Left lung (tissue), 10 donors: ENCODE data around the gene ANO1. TPM values are rescaled to one million over a fixed set of nuclear protein-coding genes. Genes with fewer than 3 reads are reported as not detected.
A peak's percentile ranks its signal among the peaks of the same experiment; 100 is the strongest.

Source experiments
- ATAC-seq: fragments of 200-7000 bp; cut with Tn5 transposase; one replicate; pipeline ENCODE4 v1.9.1; 2020; ENCODE audit warnings: moderate library complexity
- DNase-seq, 4 donors: peaks; one replicate each; pipeline ENCODE4 v3.0.0-alpha.2; 2013 to 2020
- H3K27ac ChIP-seq, 2 donors: fragments of 200-600 bp; sonication (generic) in 1 of 2; one replicate each; pipeline versions ENCODE4 v1.5.0 to v1.8.0; 2020 to 2021
- H3K27me3 ChIP-seq, 2 donors: fragments of 200-600 bp; sonication (generic) in 1 of 2; one replicate each; pipeline versions ENCODE4 v1.5.0 to v1.8.0; 2020 to 2021
- H3K36me3 ChIP-seq, 2 donors: fragments of 200-600 bp; sonication (generic) in 1 of 2; one replicate each; pipeline versions ENCODE4 v1.5.0 to v1.8.0; 2020 to 2021
- H3K4me1 ChIP-seq, 2 donors: fragments of 200-600 bp; one replicate each; pipeline ENCODE4 v1.8.0; 2021
- H3K4me3 ChIP-seq, 2 donors: fragments of 200-600 bp; sonication (generic) in 1 of 2; one replicate each; pipeline versions ENCODE4 v1.5.0 to v1.8.0; 2020 to 2021; ENCODE audit warnings: mild to moderate bottlenecking in 1 of 2
- H3K9me3 ChIP-seq, 2 donors: fragments of 200-600 bp; sonication (generic) in 1 of 2; one replicate each; pipeline versions ENCODE4 v1.5.0 to v1.8.0; 2020 to 2021
- intact Hi-C, 2 donors: fragments of 100-400 bp; cut with DNase I; formaldehyde crosslinking; loops; one replicate each; pipeline versions ENCODE4 v1.11.2 to v1.14.2; 2022
- polyA plus RNA-seq, 6 donors: library from polyadenylated mRNA; unstranded; fragments of 120-200 nt; gene quantifications; one replicate each; pipeline ENCODE4 v1.2.1, GENCODE V29; 2013; ENCODE audit not compliant: insufficient read length in 6 of 6
- total RNA-seq, 2 donors: library from RNA; stranded (reverse); fragmentation: NEBNext Ultra II Directional; extraction: Animal tissue kit (Norgen Biotek cat#: 25700); gene quantifications; one replicate each; pipeline ENCODE4 v1.2.1, GENCODE V29; 2021
- TF ChIP-seq, protein P1 (sequence below), 2 donors: fragments of 200-600 bp; sonication (generic) in 1 of 2; IDR thresholded peaks; one replicate each; pipeline versions ENCODE4 v1.5.0 to v1.8.0; 2021; ENCODE audit warnings: antibody characterized with exemption in 2 of 2
- donor health status: DM: no; HTN: yes; CAD: no.
- donor health status: DM: no; HTN: no; CAD: no.

ANO1 gene
- total and polyA plus RNA-seq, 8 donors, result 4.9 to 13.2 (median 7.0) TPM

DNA sequence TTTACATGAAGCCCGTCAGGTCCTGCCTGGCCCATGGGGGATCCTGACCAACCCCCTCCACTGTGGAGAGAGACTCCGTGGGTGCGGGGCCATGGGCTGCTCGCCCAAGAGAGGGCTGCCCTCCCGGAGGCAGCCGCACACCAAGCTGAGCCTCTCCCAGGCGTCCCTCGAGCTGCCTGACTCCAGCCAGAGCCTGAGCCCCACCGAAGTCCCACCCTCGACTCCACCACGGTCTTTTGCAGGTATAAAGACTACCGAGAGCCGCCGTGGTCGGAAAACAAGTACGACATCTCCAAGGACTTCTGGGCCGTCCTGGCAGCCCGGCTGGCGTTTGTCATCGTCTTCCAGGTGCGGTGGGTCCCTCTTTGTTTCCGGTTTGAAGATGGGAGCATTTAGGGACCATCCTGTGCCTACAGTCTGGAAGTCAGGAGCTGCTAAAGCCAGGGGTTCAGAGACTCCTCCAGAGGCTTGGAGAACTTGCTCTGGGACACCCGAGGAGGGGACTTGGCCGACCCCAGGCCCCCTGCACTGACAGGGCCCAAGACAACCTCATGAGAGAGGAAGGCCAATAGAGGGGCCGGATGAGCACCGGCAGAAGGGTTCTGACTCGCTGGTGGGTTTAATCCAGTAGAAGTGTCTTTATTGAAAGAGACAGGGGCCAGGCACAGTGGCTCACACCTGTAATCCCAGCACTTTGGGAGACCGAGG is 107.4 kb downstream of the ANO1 start:
- Histone ChIP-seq H3K9me3 (no peaks in the 10 kb centered on the region), H3K27ac (no peak overlapping the region), H3K36me3 (no peaks in the 10 kb centered on the region), H3K4me3 (no peak overlapping the region), H3K4me1 (no peaks in the 10 kb centered on the region), H3K27me3 (peaks cover 0 to 13% of the 10 kb centered on the region in 2 donors)
- DNase-seq, result peak in 1 of 4 donors; percentile 74
- intact Hi-C loops, result loop anchor here in 1 of 2 donors (10.0 kb wide), 1 partner anchor 271 kb away; no protein-coding TSS in a partner anchor
- ATAC-seq, result no peak
- TF ChIP-seq, protein P1, sequence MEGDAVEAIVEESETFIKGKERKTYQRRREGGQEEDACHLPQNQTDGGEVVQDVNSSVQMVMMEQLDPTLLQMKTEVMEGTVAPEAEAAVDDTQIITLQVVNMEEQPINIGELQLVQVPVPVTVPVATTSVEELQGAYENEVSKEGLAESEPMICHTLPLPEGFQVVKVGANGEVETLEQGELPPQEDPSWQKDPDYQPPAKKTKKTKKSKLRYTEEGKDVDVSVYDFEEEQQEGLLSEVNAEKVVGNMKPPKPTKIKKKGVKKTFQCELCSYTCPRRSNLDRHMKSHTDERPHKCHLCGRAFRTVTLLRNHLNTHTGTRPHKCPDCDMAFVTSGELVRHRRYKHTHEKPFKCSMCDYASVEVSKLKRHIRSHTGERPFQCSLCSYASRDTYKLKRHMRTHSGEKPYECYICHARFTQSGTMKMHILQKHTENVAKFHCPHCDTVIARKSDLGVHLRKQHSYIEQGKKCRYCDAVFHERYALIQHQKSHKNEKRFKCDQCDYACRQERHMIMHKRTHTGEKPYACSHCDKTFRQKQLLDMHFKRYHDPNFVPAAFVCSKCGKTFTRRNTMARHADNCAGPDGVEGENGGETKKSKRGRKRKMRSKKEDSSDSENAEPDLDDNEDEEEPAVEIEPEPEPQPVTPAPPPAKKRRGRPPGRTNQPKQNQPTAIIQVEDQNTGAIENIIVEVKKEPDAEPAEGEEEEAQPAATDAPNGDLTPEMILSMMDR (IDR thresholded peaks at IDR 0.05), result no peak

DNA sequence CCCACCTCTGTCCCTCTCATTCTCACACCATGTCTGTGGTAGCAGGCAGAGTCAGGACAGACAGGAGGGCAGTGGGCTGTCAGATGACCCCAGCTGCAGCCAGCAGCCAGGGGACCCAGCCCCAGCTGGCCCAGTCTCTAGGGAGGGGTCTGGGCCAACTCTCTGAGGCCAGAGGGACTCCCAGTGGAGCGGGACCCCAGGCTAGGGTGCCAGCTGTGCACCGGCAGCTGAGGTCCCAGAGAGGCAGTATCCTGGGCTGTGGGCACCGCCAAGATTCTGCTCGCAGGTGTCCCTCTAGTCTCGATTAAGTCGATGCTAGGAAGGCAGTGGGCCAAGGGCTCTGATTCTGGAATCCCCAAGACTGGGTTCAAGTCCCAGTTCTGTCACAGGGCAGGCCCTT is 108.3 kb downstream of the ANO1 start:
- intact Hi-C loops, result loop anchor here in 1 of 2 donors (10.0 kb wide), 1 partner anchor 272 kb away; no protein-coding TSS in a partner anchor
- Histone ChIP-seq H3K4me1 (no peaks in the 10 kb centered on the region), H3K36me3 (no peaks in the 10 kb centered on the region), H3K27me3 (peaks cover 0 to 13% of the 10 kb centered on the region in 2 donors), H3K9me3 (no peaks in the 10 kb centered on the region), H3K4me3 (no peak overlapping the region), H3K27ac (no peak overlapping the region)
- TF ChIP-seq, protein P1 (IDR thresholded peaks at IDR 0.05), result no peak
- DNase-seq (peak in 1 of 4 donors; percentile 69), ATAC-seq (no peak)

DNA sequence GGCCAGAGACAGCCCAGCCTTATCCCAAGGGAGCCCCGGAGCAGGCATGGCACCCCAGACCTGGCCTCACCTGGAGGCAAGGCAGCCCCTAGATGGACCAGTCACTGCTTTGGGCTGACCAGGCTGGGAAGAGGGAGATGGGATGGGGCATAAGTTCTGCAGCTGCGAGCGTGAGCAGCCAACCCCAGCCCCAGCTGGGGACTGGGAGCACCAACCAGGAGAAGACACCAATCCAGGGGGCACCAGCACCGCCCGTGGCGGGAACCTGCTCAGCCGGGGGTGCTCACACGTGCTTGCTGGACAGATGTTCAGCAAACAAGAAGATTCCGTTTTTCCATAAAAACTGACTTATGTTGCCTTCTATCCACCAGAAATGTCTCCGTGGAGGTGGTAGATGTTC is 108.8 kb downstream of the ANO1 start:
- ATAC-seq (no peak), DNase-seq (peak in 1 of 4 donors; percentile 71)
- Histone ChIP-seq H3K36me3 (no peaks in the 10 kb centered on the region), H3K27me3 (peaks cover 0 to 18% of the 10 kb centered on the region in 2 donors), H3K4me1 (no peaks in the 10 kb centered on the region), H3K27ac (no peak overlapping the region), H3K9me3 (no peaks in the 10 kb centered on the region), H3K4me3 (no peak overlapping the region)
- TF ChIP-seq, protein P1 (IDR thresholded peaks at IDR 0.05), result no peak
- intact Hi-C loops, result loop anchor here in 1 of 2 donors (10.0 kb wide), 1 partner anchor 272 kb away; no protein-coding TSS in a partner anchor

DNA sequence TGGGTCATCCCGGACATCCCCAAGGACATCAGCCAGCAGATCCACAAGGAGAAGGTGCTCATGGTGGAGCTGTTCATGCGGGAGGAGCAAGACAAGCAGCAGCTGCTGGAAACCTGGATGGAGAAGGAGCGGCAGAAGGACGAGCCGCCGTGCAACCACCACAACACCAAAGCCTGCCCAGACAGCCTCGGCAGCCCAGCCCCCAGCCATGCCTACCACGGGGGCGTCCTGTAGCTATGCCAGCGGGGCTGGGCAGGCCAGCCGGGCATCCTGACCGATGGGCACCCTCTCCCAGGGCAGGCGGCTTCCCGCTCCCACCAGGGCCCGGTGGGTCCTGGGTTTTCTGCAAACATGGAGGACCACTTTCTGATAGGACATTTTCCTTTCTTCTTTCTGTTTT is 109.7 kb downstream of the ANO1 start:
- H3K36me3 ChIP-seq, result no peaks in the 10 kb centered on the region
- peak in 1 of 4 donors; percentile 58 for DNase-seq
- H3K4me3 ChIP-seq, result no peak overlapping the region
- ATAC-seq, result no peak
- no peaks in the 10 kb centered on the region for H3K9me3 ChIP-seq
- no peaks in the 10 kb centered on the region for H3K4me1 ChIP-seq
- no peak overlapping the region for H3K27ac ChIP-seq
- TF ChIP-seq, protein P1 (IDR thresholded peaks at IDR 0.05), result no peak
- H3K27me3 ChIP-seq, result peaks cover 0 to 22% of the 10 kb centered on the region in 2 donors
- intact Hi-C loops, result loop anchor here in 1 of 2 donors (10.0 kb wide), 1 partner anchor 273 kb away; no protein-coding TSS in a partner anchor

DNA sequence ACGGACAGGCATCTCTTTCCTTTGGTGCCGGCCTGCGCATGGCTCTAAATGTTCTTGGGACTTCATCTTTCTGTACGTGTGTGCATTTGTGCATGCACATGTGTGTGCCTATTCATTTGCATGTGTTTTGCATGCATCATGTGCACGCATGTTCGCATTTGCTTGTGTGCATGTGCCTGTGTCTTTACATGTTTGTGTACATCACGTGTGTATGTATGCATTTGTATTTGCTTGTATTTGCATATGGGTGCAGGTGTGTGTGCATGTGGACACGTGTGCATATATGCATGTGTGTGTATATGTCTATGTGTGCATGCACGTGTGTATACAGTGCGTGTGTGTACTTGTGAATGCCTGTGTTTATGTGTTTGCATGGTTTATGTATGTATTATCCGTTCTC is 111.5 kb downstream of the ANO1 start:
- TF ChIP-seq, protein P1 (IDR thresholded peaks at IDR 0.05), result no peak
- peaks cover 0 to 26% of the 10 kb centered on the region in 2 donors for H3K27me3 ChIP-seq
- no peak overlapping the region for H3K4me3 ChIP-seq
- H3K4me1 ChIP-seq, result no peaks in the 10 kb centered on the region
- H3K9me3 ChIP-seq, result no peaks in the 10 kb centered on the region
- no peaks in the 10 kb centered on the region for H3K36me3 ChIP-seq
- no peak overlapping the region for H3K27ac ChIP-seq
- intact Hi-C loops, result loop anchor here (5.0 to 10.0 kb wide), 3 partner anchors 272 to 495 kb away; no protein-coding TSS in a partner anchor
- ATAC-seq (no peak), DNase-seq (peak in 1 of 4 donors; percentile 27)
